GM18868 (cell line): ENCODE results near the gene NOL11.
"Not testable (repeated sequence)": the region's sequence is repeated elsewhere in the genome, so short reads cannot be mapped to it uniquely, and the experiment has no call there.

Experiments
- ATAC-seq: cut with Tn5 transposase; IDR thresholded peaks from one replicate; pipeline ENCODE4 v1.9.1; 2021; ENCODE audit warnings: mild to moderate bottlenecking, moderate library complexity; ENCODE audit not compliant: unreplicated experiment

NOL11 gene

GRCh38 chr17:67717624-67718324 lies at the start of gene NOL11:
Gene NOL11 (plus strand): TSS chr17:67717936. CDS start chr17:67717948, 12 bp downstream.
- ATAC-seq = peak; percentile 98

- ATAC-seq = no peak
These were observed 46.2 kb upstream of the NOL11 start for GRCh38 chr17:67671493-67671892.

GRCh38 chr17:67672592-67673335 lies 45.0 kb upstream of the NOL11 start:
- no peak for ATAC-seq

GRCh38 chr17:67675481-67675880 lies 42.3 kb upstream of the NOL11 start:
- no peak for ATAC-seq

DNA sequence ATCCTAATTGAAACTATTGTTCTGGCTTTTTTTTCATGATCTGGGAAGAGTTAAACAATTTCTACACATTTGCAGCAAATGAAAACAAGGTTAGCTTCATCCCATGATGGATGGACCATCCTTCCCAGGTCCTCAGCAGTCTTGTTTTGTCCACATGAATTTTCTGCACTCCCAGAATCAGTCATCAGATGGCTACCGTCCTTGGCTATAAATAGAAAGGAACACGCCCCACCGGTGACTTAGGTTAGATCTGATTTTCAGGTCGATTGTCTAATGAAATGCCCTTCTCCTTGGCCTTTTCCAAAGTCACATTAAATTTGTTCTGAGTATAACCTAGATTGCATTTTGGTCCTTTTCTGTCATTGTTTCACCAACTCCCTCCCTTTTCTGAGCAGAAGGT lies 41.4 kb upstream of the NOL11 start:
- ATAC-seq = no peak

GRCh38 chr17:67678414-67678813 lies 39.3 kb upstream of the NOL11 start:
- no peak for ATAC-seq

- ATAC-seq = no peak
These were observed 38.5 kb upstream of the NOL11 start for GRCh38 chr17:67679225-67679624.

DNA sequence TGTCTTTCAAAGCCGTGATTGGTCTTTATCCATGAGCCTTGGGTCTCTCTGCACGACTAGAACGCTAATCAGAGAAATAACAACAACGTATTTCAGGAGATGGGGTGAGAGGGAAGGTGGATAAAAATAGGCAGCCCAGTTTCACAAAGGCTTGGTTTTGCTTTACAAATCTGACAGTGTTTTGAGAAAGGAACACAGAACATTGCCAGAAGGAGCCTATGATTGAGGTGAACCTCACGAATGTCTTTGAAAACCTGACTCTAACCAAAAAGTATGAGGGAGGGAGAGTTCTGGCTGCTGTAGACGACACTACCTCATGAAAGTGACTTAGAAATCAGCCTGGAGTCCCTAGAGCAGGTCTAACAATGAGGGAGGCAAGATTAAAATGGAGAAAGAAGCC lies 38.0 kb upstream of the NOL11 start:
- no peak for ATAC-seq

- no peak for ATAC-seq
These were observed 37.1 kb upstream of the NOL11 start for GRCh38 chr17:67680445-67681224.

- ATAC-seq = no peak
These were observed 35.5 kb upstream of the NOL11 start for GRCh38 chr17:67682196-67682595.

DNA sequence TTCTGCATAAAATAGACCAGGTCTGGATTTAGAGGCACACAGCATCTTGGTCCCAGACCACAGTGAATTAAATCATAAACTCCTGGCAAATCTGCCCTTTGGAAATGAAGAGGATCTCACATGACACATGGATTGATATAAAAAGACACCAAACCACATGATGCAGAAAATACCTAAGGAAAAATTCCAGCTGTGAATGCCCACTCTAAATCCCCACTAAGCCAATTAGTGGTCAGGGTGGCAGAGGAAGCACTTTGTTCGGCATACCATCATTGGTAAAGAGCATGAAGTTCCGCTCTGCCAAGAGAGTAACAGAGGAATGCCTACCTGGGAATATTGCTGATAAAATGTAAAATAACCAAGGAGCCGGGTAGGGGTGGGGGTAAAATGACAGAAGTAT lies 32.4 kb upstream of the NOL11 start:
- no peak for ATAC-seq

DNA sequence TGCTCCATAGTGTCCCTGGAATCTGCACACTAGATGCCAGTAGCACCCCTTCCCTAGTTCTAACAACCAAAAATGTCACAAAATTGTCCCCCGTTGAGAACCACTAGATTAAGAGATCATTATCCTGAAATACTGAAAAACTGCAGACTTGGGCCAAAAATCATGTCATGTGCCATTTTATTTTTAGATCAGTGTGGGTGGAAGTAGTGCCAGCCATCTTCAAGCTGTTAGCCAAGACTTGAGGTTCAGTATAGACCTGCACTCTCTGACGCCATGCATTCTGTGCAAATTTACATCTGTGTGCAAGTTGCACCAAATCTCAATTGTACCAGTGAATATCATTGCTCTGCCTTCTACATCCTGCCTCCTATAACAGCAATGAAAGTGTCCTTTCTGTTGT lies 31.5 kb upstream of the NOL11 start:
- no peak for ATAC-seq

DNA sequence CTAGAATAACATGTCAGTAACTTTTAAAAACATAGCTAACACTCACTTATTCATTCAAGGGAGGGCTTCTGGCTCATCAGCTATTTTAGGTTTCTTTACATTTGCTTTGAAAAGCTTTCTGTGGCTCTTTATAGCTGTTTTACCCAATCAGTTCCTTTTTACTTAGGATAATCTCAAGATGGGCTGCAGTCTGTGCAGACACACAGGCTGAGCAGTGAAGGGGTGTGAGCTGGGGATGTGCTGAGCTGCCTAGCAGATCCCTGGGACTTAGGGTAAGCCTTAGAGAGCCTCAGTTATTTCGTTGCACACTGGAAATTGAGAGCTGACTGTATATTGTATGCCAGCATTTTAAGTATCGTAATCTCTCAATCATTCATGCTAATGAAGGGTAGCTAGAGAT lies 30.2 kb upstream of the NOL11 start:
- ATAC-seq = no peak

DNA sequence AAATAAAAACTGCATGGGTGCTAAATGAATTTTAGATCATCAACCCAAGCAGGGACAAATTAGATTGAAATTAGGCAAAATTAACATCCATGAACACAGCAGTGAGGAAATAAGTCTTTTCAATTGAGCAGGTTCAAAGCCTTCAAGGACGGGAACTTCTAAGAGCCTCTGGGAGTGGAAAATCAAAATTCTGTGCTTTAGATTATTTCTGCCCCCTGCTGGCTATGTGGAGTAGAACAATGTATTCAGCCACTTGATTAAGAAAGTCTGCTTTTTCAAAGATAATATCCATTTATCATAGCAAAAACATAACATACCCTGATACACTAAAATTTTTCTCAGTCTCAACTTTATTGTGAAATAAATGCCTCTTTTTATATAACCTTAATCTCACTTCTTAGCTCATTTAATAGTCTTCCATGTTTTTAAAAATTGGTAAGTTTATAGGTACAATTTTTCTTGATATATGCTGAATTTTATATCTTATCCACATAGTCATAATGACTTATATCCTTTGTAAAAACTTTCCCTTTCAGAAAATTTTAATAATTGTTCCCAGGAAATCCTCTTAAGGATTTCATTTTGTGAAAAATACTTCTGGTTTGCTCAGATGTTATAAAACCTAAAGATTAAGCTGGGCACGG lies 28.1 kb upstream of the NOL11 start:
- ATAC-seq = no peak

DNA sequence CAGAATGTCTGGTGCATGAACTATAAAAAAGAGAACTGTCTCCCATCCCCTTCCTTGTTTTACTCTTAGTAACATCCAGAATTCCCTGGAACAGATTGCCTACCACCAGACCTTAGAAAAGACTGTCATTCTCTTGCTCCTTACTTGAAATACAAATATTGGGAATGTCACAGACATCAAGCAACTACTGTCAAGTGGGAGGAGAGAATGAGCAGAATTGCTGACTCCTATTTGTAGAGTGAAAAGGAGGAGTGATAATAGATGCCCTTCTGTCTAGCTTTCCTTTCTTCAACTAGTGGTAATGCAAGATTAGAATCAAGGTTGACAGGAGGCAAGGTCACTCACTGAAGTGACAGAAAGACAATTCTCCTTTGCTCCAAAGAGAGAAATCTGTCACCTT lies 23.9 kb upstream of the NOL11 start:
- no peak for ATAC-seq

DNA sequence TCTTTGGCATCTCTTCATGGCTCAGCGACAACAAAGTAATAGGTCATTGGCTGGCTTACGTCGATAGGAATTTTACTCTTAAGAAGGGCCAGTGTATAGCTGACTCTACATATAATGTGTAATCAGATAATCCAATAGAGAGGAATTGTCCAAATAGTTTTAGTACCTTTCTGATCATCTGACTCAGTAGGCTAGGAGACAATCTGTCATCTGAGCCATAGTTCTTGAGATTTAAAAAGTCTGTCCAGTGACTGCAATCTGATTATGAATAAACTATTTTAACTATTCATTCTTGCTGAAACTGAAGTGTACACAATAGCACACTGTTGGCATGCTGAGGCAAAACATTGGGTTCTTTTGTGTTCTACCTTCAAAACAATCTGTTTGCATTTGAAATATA lies 21.4 kb upstream of the NOL11 start:
- ATAC-seq = no peak

DNA sequence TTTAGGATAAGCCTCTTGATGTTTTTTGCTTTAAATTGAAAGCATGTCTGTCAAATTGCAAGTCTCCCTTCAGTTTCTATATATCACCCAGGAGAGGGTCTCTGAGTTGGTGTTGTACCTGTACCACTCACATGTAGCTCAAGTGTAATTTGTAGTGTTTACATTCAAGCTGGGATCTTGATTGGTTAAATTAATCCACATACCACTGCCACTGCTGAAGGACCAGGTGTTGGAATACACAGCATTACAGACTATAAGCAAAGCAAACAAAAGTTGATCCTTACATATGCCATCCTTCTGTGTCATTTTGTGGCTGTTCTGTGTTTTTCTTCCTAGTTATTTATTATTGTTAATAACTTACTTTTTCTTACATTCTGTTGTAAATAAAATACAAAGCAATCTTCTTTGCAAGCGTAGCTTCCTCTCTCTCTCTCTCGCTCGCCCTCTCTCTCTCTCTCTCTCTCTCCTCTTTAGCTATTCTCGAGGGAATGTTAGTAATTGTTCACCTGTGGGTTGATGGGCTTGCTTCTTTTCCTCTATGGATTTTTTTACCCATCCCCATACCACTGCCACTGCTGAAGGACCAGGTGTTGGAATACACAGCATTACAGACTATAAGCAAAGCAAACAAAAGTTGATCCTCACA lies 20.8 kb upstream of the NOL11 start:
- no peak for ATAC-seq

DNA sequence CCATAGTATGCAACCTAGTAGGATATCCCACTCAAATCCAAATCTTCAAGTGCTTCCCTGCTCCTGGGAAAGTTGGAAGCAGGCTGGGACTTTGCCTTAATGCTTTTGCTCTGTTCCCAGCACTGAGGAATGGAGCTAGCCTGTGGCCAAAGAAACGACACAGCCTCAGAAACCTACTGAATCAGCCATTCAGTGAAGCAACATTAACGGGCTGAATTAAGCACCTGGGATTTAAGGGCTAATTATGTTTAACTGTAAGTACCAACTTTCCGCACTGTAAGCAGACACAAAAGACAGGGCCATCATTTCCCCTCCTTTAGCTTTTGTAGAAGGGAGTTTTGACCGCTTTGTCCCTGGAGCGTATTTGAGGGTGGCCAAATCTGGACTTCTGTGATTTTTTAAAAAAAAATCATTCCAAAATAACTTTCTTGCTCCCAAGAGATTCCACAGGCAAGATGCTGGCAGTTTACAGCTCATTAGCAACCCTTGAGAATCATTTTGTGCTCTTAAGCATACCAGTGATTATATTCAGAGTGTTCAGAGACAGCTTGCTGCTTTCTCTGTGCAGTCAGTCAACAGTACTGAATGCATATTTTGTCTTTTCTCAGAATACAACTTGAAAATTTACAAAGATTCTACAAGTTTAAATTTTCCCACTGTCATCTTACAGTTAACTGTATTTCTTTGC lies 17.6 kb upstream of the NOL11 start:
- ATAC-seq = no peak

DNA sequence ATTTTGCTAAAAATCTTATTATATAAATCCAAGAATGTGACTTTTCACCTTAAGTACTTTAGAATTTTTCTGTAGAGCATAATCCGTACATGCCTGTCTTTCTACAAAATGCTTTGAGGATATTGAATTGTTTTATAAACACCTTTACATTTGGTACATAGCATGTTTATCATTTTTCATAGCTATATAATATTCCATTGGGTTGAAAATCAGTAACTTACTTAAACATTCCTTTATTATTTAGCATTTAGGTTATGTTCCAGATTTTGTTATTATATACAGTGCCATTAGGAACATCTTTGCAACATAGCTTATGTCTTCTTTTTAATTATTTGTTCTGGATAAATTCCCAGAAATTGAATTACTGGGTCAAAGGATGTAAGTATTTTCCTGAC lies 17.0 kb upstream of the NOL11 start:
- ATAC-seq = no peak

DNA sequence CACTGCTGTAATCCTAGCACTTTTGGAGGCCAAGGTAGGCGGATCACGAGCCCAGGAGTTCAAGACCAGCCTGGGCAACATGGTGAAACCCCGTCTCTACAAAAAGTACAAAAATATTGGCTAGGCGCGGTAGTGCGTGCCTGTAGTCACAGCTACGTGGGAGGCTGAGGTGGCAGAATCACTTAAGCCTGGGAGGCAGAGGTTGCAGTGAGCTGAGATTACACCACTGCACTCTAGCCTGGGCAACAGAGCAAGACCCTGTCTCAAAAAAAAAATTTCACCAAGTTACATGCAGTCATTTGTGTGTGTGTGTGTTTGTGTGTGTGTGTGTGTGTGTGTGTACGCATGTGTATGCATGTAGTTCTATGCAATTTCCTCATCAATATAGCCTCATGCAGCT lies 14.9 kb upstream of the NOL11 start:
- not testable (repeated sequence) for ATAC-seq
